Fibroblast of lung (primary cell): ENCODE results near the gene CACNA2D3. TPM values are rescaled to one million over a fixed set of nuclear protein-coding genes. Genes with fewer than 3 reads are reported as not detected.

Experiments used
- DNase-seq, 2 donors: peaks; one replicate each; pipeline versions ENCODE4 v3.0.0 to v3.0.0-alpha.2; 2010; ENCODE audit warnings: low read depth in 2 of 2
- H2AFZ ChIP-seq: 2 replicates; pipeline ENCODE4 v1.5.1; 2012; ENCODE audit warnings: low read length, control low read depth, inconsistent platforms
- H3K27ac ChIP-seq: 2 replicates; pipeline ENCODE4 v1.5.1; 2011; ENCODE audit warnings: low read length, control low read depth; ENCODE audit not compliant: insufficient read depth
- H3K27me3 ChIP-seq: 2 replicates; pipeline ENCODE4 v1.5.1; 2011; ENCODE audit warnings: mild to moderate bottlenecking, low read length; ENCODE audit not compliant: control insufficient read depth, insufficient read depth
- H3K36me3 ChIP-seq: 2 replicates; pipeline ENCODE4 v1.5.1; 2011; ENCODE audit warnings: low read length; ENCODE audit not compliant: control insufficient read depth, insufficient read depth
- H3K4me1 ChIP-seq: 2 replicates; pipeline ENCODE4 v1.5.1; 2011; ENCODE audit warnings: low read length; ENCODE audit not compliant: control insufficient read depth, insufficient read depth; ENCODE audit errors: extremely low read depth
- H3K4me2 ChIP-seq: 2 replicates; pipeline ENCODE4 v1.5.1; 2011; ENCODE audit warnings: low read length, control low read depth; ENCODE audit not compliant: insufficient read depth; ENCODE audit errors: extremely low read depth
- H3K4me3 ChIP-seq, 4 experiments: fragments of 200-600 bp in 1 of 4; sonication (generic) in 1 of 4; replicated peaks in 1 of 4; 2 replicates each; pipeline ENCODE4 v1.5.1; 2011 to 2016; ENCODE audit warnings: low read length in 4 of 4, low read depth in 3 of 4, mild to moderate bottlenecking in 3 of 4, control low read depth in 2 of 4, inconsistent platforms in 1 of 4, mixed read lengths in 1 of 4; ENCODE audit not compliant: insufficient read depth in 1 of 4; ENCODE audit errors: control extremely low read depth in 1 of 4
- H3K79me2 ChIP-seq: 2 replicates; pipeline ENCODE4 v1.5.1; 2012; ENCODE audit warnings: mild to moderate bottlenecking, low read length, inconsistent platforms; ENCODE audit not compliant: control insufficient read depth, insufficient read depth
- H3K9ac ChIP-seq: 2 replicates; pipeline ENCODE4 v1.5.1; 2011; ENCODE audit warnings: mild to moderate bottlenecking, low read length, control low read depth; ENCODE audit not compliant: insufficient read depth
- H3K9me3 ChIP-seq: 2 replicates; pipeline ENCODE4 v1.5.1; 2012; ENCODE audit warnings: low read depth, low read length; ENCODE audit not compliant: control insufficient read depth, insufficient read depth
- H4K20me1 ChIP-seq: 2 replicates; pipeline ENCODE4 v1.5.1; 2011; ENCODE audit warnings: low read length; ENCODE audit not compliant: control insufficient read depth, insufficient read depth; ENCODE audit errors: extremely low read depth
- EZH2 ChIP-seq: IDR thresholded peaks from 2 replicates; pipeline ENCODE4 v1.5.1; 2012; ENCODE audit warnings: low read length, control low read depth, mild to moderate bottlenecking; ENCODE audit errors: missing control alignments
- polyA plus RNA-seq, 2 donors: library from polyadenylated mRNA; depleted of rRNA in 1 of 2; stranded (reverse) in 1 of 2; unstranded in 1 of 2; fragments of >200 nt; gene quantifications; 2 replicates each; pipeline ENCODE4 v1.2.1, GENCODE V29; 2011 to 2012; ENCODE audit warnings: missing spikeins in 1 of 2
- total RNA-seq: library from RNA; depleted of rRNA; stranded (reverse); fragments of >200 nt; gene quantifications from 2 replicates; pipeline ENCODE4 v1.2.1, GENCODE V29; 2014
- TF ChIP-seq, protein P1 (sequence below), 2 donors: IDR thresholded peaks in 1 of 2; conservative IDR thresholded peaks in 1 of 2; 1 replicate in 1 of 2; 2 replicates in 1 of 2; pipeline ENCODE4 v1.5.1; 2011 to 2012; ENCODE audit warnings: low read length in 2 of 2, control low read depth in 1 of 2, inconsistent platforms in 1 of 2, low read depth in 1 of 2, mild to moderate bottlenecking in 1 of 2

CACNA2D3 gene
- total and polyA plus RNA-seq, 2 donors (not counting 1 experiment from before 2014, with no cell fraction given) = 1.8 to 11.5 TPM

- no peak overlapping the region for H2AFZ ChIP-seq
- H3K4me3 ChIP-seq = no peak overlapping the region
- H3K79me2 ChIP-seq = no peaks in the 10 kb centered on the region
- no peak overlapping the region for H3K4me2 ChIP-seq
- H3K27ac ChIP-seq = no peak overlapping the region
- no peak for DNase-seq
- no peaks in the 10 kb centered on the region for H4K20me1 ChIP-seq
- TF ChIP-seq EZH2 = no peak
- TF ChIP-seq, protein P1, sequence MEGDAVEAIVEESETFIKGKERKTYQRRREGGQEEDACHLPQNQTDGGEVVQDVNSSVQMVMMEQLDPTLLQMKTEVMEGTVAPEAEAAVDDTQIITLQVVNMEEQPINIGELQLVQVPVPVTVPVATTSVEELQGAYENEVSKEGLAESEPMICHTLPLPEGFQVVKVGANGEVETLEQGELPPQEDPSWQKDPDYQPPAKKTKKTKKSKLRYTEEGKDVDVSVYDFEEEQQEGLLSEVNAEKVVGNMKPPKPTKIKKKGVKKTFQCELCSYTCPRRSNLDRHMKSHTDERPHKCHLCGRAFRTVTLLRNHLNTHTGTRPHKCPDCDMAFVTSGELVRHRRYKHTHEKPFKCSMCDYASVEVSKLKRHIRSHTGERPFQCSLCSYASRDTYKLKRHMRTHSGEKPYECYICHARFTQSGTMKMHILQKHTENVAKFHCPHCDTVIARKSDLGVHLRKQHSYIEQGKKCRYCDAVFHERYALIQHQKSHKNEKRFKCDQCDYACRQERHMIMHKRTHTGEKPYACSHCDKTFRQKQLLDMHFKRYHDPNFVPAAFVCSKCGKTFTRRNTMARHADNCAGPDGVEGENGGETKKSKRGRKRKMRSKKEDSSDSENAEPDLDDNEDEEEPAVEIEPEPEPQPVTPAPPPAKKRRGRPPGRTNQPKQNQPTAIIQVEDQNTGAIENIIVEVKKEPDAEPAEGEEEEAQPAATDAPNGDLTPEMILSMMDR (conservative IDR thresholded peaks at IDR 0.05 in 1 of 2, IDR thresholded peaks at IDR 0.05 in 1 of 2; ENCODE audit: low read depth in 1 of 2, low read length in 2 of 2) = no peak
- H3K4me1 ChIP-seq = no peaks in the 10 kb centered on the region
- no peaks in the 10 kb centered on the region for H3K27me3 ChIP-seq
- no peaks in the 10 kb centered on the region for H3K9me3 ChIP-seq
- no peaks in the 10 kb centered on the region for H3K36me3 ChIP-seq
- H3K9ac ChIP-seq = no peak overlapping the region
These were observed 473.7 kb downstream of the CACNA2D3 start for GRCh38 chr3:54596087-54596486.

DNA sequence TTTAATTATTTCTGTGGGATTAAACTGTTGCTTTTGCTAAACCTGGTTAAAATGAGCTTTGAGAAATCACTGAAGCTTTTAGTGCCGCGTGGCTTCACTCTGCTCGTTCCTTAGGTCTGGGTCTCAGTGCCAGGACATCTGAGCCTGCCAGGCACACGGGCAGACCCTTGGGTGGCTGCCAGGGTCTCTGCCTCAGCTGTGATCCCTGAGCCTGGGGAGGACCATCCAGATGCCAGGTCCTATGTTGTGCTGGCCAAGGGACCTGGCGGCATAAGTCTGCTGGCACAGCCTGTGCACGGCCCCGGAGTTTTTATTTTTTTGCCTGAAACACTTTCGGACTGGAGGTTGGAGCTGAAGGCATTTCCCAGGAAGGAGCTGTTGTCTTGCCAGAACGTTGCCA, 477.4 kb downstream of the CACNA2D3 start:
- Histone ChIP-seq H3K79me2 (no peaks in the 10 kb centered on the region), H2AFZ (no peak overlapping the region), H3K9me3 (no peaks in the 10 kb centered on the region), H3K4me1 (no peaks in the 10 kb centered on the region), H3K4me2 (no peak overlapping the region), H3K36me3 (no peaks in the 10 kb centered on the region), H3K9ac (no peak overlapping the region), H4K20me1 (no peaks in the 10 kb centered on the region), H3K27me3 (no peaks in the 10 kb centered on the region), H3K27ac (no peak overlapping the region), H3K4me3 (no peak overlapping the region)
- TF ChIP-seq, protein P1 (conservative IDR thresholded peaks at IDR 0.05 in 1 of 2, IDR thresholded peaks at IDR 0.05 in 1 of 2; ENCODE audit: low read depth in 1 of 2, low read length in 2 of 2) = no peak
- TF ChIP-seq EZH2 = no peak
- no peak for DNase-seq

DNA sequence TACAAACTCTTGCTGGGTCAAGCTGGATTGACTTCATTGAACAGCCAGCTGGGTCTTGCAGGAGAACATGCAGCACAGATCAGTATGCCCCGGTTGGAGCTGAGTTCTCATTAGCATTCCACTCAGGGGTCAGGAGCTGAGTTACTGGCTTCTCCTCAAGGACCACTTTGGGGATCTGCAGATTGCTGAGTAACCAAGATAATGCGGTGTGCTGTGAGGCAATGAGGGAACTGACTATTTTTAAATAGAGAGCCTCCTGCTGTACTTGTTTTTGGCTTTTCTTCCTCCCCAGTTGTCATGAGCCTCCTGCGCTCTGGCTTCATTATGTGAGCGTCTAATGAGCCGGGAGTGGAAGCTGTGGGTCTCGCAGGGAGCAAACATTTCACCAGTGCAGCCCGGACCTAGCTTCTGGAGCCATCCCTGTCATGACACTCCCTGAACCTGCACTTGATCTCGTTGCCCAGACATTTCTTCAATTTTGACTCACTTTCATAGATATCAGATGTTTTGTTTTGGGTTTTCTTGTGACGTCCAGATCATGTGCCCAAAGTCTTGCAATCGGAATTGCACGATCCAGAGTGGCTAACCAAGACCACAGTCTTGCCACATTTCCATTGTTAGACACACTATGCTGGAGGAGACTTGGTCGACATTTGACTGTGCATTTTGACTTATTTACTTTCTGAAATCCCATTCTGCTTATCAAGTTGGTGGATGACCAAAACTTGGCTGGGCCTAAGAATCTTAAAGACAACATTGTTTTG, 478.3 kb downstream of the CACNA2D3 start:
- H4K20me1 ChIP-seq = no peaks in the 10 kb centered on the region
- H3K27me3 ChIP-seq = no peaks in the 10 kb centered on the region
- DNase-seq = no peak
- no peaks in the 10 kb centered on the region for H3K79me2 ChIP-seq
- H3K27ac ChIP-seq = no peak overlapping the region
- TF ChIP-seq, protein P1 (conservative IDR thresholded peaks at IDR 0.05 in 1 of 2, IDR thresholded peaks at IDR 0.05 in 1 of 2; ENCODE audit: low read depth in 1 of 2, low read length in 2 of 2) = no peak
- no peak for TF ChIP-seq EZH2
- H2AFZ ChIP-seq = no peak overlapping the region
- no peaks in the 10 kb centered on the region for H3K9me3 ChIP-seq
- no peak overlapping the region for H3K4me3 ChIP-seq
- H3K4me2 ChIP-seq = no peak overlapping the region
- no peaks in the 10 kb centered on the region for H3K36me3 ChIP-seq
- H3K4me1 ChIP-seq = no peaks in the 10 kb centered on the region
- H3K9ac ChIP-seq = no peak overlapping the region
